ENCODE measurements around the gene PRR27.

The PRR27 gene

GRCh38 chr4:70153937-70154336, at the start of gene PRR27:
TSS of gene PRR27 (plus strand) at chr4:70154237. CDS start at chr4:70154376, 139 bp downstream.
- no peak for DNase-seq (ENCODE audit: low spot score)

GRCh38 chr4:70110917-70111316, 43.1 kb upstream of the PRR27 start:
- DNase-seq (ENCODE audit: low spot score) = no peak

- DNase-seq (ENCODE audit: low spot score) = no peak
These were observed 40.4 kb upstream of the PRR27 start for GRCh38 chr4:70113656-70114055.

- no peak for DNase-seq (ENCODE audit: low spot score)
These were observed 39.9 kb upstream of the PRR27 start for GRCh38 chr4:70114096-70114495.

- DNase-seq (ENCODE audit: low spot score) = no peak
These were observed 33.7 kb upstream of the PRR27 start for GRCh38 chr4:70120323-70120722.

DNA sequence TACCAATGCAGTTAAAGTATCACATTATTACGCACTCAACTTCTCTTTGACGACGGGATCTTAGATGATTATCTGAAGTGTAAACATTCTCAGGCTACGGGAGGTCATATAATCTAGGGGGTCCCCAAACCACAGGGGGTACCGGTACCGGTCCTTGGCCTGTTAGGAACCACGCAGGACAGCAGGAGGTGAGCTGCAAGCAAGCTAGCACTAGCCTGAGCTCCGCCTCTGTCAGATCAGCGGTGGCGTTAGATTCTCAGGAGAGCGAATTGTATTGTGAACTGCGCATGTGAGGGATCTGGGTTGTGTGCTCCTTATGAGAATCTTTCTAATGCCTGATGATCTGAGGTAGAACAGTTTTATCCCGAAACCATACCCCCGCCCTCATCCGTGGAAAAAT, 20.6 kb upstream of the PRR27 start:
- DNase-seq (ENCODE audit: low spot score) = no peak

DNA sequence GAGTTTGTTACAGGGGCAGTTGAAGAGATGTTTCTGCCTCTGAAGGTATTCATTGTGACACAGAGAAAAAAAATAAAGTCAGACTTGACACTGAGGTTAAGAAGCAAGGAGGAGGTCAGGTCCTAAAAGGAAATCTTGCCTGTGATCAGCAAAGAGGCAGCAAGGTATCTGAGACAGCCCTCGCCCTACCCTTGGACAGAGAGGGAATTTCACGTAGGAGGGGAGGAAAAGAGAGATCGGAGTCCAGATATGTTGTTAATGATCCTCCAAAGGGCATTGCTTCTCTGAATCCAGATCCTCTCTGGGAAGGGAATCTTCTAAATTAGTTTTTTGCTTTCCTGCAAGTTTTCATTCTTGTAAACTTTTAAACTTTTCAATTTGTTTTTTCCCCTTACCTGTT, 15.3 kb upstream of the PRR27 start:
- peak; percentile 3 for DNase-seq (ENCODE audit: low spot score)

GRCh38 chr4:70151271-70151670, 2.8 kb upstream of the PRR27 start:
- no peak for DNase-seq (ENCODE audit: low spot score)

GRCh38 chr4:70152088-70152487, 1.9 kb upstream of the PRR27 start:
- DNase-seq (ENCODE audit: low spot score) = no peak

DNA sequence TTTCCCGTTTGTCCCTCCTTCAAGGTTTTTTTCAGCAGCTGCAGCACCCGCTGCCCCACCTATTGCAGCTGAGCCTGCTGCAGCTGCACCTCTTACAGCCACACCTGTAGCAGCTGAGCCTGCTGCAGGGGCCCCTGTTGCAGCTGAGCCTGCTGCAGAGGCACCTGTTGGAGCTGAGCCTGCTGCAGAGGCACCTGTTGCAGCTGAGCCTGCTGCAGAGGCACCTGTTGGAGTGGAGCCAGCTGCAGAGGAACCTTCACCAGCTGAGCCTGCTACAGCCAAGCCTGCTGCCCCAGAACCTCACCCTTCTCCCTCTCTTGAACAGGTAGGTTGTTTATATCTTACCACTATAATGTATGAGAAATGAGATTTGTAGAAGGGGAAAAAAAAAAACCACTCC, 4.5 kb downstream of the PRR27 start:
- DNase-seq (ENCODE audit: low spot score) = no peak

DNA sequence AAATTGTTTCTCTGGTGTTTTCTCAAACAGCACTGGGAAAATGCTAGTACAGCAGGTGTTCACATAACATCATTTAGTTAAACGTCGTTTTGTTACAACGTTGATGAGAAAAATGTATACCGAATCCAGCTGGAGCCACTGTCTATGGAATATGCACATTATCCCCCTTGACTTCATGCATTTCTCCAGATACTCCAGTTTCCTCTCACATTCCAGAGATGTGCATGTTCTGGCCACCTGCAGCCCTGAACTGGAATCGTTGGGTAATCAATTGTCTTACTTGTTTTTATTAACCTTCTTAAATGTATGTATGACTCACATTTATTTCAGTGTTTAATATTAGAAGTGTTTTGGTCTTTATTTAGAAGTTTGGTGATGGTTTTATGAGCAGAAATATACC, 23.1 kb downstream of the PRR27 start:
- DNase-seq (ENCODE audit: low spot score) = no peak

GRCh38 chr4:70178075-70178660, 24.1 kb downstream of the PRR27 start:
- DNase-seq (ENCODE audit: low spot score) = no peak

GRCh38 chr4:70179811-70180210, 25.8 kb downstream of the PRR27 start:
- no peak for DNase-seq (ENCODE audit: low spot score)

GRCh38 chr4:70181864-70182263, 27.8 kb downstream of the PRR27 start:
- no peak for DNase-seq (ENCODE audit: low spot score)

GRCh38 chr4:70182517-70183167, 28.6 kb downstream of the PRR27 start:
- DNase-seq (ENCODE audit: low spot score) = peak; percentile 5

GRCh38 chr4:70183168-70183939, 29.3 kb downstream of the PRR27 start:
- no peak for DNase-seq (ENCODE audit: low spot score)

GRCh38 chr4:70183940-70184246, 29.9 kb downstream of the PRR27 start:
- no peak for DNase-seq (ENCODE audit: low spot score)

DNA sequence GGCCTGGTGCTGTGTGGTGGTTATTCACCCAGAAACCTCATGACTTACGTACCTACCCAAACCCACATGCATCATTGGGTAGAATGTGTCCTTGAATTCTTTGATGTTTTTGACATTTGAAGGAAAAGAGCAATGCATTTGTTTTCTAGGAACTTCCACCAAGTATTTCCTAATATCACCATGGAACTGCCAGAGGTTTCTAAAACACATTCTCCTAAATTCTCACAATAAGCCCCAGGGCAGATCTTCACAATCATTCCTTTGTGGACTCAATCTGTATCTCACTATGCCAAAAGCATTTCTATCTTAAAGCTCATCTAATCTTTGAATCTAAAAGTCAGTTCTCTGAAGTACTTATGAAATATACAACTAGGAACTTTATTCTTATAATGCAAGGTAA, 33.2 kb downstream of the PRR27 start:
- no peak for DNase-seq (ENCODE audit: low spot score)

DNA sequence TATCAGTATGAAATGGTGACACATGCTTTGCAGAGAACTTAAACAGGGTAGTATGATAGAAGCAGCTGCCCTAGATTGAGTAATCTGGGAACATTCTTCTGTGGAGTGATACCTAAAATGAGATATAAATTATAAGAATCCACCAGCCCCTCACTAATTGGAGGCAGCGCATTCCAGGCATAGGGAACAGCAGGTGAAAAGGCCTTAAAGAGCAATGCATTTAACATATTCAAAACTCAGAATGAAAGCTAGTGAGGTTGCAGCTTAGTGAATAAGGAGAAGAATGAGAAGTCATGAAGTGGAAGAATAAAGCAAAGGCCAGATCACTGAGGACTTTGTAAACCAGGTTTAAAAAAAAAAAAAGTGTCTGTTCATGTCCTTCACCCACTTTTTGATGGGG, 36.5 kb downstream of the PRR27 start:
- DNase-seq (ENCODE audit: low spot score) = no peak

DNA sequence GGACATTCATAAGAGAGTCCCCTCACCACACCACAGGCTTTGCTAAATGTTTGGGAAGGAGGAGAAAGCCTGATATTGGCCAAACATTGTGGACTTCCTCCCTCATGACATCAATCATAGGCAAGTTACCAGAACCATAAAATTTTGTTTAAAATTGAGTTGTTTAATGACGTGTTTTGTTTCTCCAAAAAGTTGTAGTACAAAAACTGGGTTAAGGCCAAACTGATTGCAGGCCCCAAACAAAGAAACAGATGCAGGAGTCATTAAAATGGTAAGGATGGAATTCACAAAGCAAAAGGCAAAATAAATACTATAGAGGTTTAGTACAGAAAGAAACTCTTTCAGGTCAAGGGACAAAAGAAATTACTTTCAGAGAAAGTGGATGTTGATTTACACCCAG, 37.6 kb downstream of the PRR27 start:
- no peak for DNase-seq (ENCODE audit: low spot score)

DNA sequence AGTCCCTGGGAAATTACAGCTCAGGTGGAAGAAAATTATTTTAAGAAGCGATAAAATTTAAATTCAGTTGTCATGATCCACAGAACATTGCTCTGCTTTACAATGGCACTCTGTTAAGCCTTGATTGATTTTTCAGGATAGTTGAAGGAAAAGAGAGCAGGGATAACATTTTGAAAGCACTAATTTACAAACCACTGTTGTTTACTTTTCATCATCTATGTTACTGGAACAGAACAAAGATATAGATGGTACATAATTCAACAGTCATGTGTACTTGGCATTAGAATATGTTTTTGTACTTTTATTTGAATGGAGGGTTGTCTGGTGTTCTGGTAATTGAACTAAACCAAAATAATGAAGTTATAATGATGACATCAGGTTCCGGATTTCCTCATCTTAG, 38.9 kb downstream of the PRR27 start:
- no peak for DNase-seq (ENCODE audit: low spot score)

DNA sequence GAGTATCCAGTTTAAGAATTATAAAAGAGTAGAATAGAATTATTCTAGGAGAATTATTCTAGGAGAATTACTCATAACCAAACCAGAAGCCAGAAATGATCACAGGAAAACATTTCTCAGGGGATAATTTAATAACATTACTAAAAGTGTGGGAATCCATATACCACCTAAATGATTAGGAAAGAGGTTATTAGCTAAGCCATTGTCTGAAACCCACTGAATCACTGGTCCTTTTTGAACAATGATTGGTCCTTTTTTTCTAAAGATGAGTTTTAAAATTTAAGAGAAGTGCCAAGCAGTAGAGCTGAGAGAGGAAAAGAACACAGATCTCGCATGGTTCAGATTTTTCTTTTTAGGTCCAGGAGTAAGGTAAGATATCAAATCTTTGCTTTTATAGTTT, 41.4 kb downstream of the PRR27 start, which contains the start of gene ODAM:
TSS of gene ODAM (plus strand) at position 301 of the 400 bp plus-strand sequence. CDS start 819 bp downstream, outside the sequence.
- DNase-seq (ENCODE audit: low spot score) = no peak

DNA sequence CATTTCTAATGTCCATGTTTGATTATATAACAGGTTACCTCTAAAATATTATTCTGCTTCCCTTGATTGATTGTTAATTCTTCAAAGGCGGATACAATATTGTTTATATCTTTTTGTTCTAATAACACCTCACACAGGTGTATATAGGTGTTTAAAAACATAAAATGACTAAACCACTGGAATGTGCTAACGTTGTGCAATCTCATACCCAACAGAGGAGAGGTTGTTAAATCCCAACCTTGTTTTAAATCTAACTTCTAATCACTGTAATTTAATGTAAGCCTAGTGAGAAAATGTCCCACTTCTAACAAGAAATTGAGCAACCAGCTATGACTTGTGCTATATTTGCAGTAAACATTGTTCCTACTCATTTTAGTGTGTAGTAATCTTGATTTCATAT, 42.8 kb downstream of the PRR27 start:
- no peak for DNase-seq (ENCODE audit: low spot score)

DNA sequence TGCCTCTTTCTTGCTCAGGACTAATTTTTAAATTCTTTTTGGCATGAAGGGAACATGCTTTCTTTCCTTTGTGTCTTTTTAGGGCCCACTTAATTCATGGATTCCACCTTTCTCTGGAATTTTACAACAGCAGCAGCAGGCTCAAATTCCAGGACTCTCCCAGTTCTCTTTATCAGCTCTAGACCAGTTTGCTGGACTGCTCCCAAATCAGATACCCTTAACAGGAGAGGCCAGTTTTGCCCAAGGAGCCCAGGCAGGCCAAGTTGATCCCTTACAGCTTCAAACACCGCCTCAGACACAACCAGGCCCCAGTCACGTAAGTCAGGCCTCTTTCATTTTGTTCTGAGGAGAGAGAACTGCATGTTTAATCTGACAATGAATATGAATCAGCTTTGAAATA, 43.8 kb downstream of the PRR27 start:
- DNase-seq (ENCODE audit: low spot score) = no peak
